Right ventricle myocardium superior (tissue), 1 donor: ENCODE data around the gene GRIK3. TPM values are rescaled to one million over a fixed set of nuclear protein-coding genes. Genes with fewer than 3 reads are reported as not detected.

ENCODE experiments used
- ATAC-seq: fragments of 200-7000 bp; cut with Tn5 transposase; one replicate; pipeline ENCODE4 v1.9.1; 2020; ENCODE audit warnings: mild to moderate bottlenecking; ENCODE audit not compliant: poor library complexity
- DNase-seq: peaks from one replicate; pipeline ENCODE4 v3.0.0-alpha.2; 2020
- intact Hi-C: fragments of 100-400 bp; cut with DNase I; formaldehyde crosslinking; loops from one replicate; pipeline ENCODE4 v1.11.2; 2022
- total RNA-seq: library from RNA; stranded (reverse); fragmentation: NEBNext Ultra II Directional; extraction: Animal tissue kit (Norgen Biotek cat#: 25700); gene quantifications from one replicate; pipeline ENCODE4 v1.2.1, GENCODE V29; 2021
- donor health status: DM: no; HTN: yes; CAD: no; lungs with severe emphysema.

GRIK3 gene
- total RNA-seq, 1 donor from 2014 or later: 0.91 TPM

DNA sequence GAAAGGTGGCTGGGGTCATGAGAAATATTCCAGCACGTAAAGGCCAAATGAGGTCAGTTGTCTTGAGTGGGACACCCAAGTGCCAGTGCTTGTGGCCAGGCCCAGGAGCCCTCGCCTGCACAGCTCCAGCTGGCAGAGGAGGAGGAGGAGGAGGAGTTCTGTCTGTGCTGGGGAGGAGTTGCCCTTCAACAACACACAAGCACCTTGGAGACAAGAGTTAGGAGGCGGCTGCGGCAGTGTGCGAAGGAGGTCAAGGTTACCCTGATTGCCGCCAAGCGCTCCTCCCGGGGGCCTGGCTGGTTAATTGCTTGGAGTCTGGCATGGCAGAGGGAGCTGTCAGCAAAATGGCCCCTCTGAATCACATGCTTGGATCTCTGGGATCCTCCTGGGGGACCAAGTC lies 45.1 kb downstream of the GRIK3 start:
- peak; percentile 67 for ATAC-seq
- intact Hi-C loops: no loop called here
- no peak for DNase-seq

DNA sequence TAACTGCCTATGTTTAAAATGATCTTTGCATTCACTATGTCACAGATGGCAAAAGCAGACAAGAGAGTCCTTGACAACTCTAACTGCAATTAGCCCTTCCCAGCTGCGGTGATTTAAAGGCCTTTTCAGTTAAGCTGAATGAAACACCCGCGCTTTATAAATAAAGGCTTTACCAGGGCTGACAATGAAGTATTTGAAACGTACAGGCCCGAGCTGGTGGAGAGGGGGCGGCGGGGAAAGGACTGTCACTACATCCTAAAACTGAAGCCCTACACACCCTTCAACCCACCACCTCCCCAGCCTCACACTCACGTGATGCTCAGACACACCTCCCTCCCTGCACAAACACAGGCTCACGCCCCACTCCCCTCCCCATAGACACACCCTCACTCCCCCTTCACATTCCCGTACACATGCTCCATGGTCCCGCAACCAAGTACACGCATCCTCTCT lies 45.5 kb downstream of the GRIK3 start:
- intact Hi-C loops: no loop called here
- peak; percentile 14 for ATAC-seq
- no peak for DNase-seq

DNA sequence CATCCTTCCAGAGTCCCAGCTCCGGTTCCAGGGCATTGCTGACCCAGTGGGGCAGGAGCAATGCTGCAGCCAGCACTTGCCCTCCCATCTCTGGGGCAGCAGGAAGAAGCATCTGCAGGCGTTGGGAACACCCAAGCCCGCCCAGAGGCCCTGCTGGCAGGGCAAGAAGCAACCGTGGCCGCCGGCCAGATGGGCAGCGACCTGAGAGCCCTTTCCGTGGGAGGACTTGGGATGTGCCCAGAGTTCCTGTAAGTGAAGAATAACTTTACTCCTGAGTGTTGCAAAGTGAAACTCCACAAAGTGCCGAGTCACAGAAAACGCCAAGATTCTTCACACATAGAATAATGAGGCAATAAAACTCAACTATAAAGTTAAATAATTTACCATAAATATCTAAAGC lies 46.0 kb downstream of the GRIK3 start:
- ATAC-seq (peak; percentile 67), DNase-seq (peak; percentile 58)
- intact Hi-C loops: no loop called here

DNA sequence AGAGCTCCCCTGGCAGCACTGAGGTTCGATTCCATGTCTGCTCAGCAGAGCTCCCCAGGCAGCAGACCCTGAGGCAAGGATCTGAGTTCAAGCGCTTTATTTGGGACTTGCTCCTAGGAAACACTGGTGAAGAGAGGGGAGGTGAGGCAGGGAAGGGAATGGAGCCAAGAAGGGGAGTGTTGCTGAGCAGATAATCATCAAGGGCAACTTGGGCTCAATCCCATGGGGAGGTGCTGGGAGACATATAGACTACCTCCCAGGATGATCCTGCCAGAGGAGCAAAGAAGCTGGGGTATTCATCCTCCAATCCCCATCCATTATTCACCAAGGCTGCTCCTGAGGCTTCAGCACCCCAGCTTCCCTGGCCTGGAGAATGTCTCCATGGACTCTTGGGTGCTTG lies 47.0 kb downstream of the GRIK3 start:
- DNase-seq: no peak
- no peak for ATAC-seq
- intact Hi-C loops: no loop called here

DNA sequence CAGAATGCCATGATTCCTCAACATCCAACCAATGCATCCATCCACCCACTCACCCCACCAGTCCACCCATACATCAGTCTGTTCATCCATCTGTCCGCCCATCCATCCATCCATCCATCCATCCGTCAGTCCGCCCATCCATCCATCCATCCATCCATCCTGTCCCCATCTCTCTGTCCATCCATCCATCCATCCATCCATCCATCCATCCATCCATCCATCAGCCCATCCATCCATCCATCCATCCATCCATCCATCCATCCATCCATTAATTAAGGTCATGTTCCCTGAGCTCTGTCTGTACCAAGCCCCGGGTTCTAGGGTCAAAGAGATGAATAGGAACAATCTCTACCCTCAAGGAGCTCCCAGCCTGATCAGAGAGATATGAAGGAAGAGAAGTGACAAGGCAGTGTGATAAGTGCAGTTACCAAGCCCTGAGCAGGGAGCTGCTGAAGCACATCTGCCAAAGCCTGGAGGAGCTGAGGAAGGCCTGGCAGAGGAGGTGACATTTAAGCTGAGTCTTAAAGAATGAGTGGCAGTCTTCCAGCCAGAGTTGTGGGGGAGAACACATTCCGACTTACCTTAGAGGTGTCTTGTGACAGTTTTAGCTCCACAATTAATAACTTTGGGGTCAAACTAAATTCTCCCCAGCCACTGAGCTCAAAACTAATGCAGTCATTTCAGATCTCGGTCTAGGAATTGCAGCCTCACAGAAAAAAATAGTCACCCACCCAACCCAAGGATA lies 47.9 kb downstream of the GRIK3 start:
- intact Hi-C loops: no loop called here
- DNase-seq: no peak
- no peak for ATAC-seq

- DNase-seq (no peak), ATAC-seq (peak; percentile 47)
- intact Hi-C loops: no loop called here
Observed at GRCh38 chr1:36984675-36985074, 49.6 kb downstream of the GRIK3 start.

DNA sequence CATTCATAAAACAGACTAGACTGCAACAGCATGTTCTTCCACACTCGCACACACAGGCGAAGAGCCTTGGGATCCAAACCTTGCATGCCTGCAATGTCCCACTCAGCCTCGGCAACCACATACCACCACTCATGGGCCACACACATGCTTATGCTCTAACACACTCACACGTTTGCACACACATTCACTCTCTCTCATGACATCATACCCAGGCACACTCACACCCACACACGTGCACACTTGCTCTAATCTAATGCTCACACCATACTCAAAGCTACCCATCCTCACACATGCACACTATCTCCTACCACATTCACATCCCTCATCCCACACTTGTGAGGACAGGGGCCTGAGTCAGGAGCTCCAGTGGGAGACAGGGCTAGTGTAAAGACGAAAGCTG lies 50.3 kb downstream of the GRIK3 start:
- intact Hi-C loops: no loop called here
- no peak for DNase-seq
- ATAC-seq: no peak

DNA sequence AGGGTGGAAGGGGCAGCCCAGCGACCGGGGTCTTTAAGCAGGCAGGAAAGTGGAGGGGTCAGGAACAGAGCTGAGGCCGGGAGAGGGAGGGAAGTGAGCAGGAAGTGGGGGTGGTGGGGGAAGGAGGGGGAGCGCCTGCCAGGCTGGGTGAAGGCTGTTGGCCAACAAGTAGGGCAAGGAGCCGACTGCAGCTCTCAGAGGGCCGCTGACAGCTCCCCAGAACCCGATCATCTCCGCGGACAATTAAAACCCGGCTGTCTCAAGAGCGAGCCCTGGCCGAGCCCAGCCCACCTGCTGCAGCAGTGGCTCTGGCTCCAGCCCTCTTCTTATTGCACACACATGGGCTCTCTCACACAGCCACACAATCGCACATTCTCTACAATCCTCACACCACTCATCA lies 51.6 kb downstream of the GRIK3 start:
- no peak for ATAC-seq
- DNase-seq: no peak
- intact Hi-C loops: no loop called here

DNA sequence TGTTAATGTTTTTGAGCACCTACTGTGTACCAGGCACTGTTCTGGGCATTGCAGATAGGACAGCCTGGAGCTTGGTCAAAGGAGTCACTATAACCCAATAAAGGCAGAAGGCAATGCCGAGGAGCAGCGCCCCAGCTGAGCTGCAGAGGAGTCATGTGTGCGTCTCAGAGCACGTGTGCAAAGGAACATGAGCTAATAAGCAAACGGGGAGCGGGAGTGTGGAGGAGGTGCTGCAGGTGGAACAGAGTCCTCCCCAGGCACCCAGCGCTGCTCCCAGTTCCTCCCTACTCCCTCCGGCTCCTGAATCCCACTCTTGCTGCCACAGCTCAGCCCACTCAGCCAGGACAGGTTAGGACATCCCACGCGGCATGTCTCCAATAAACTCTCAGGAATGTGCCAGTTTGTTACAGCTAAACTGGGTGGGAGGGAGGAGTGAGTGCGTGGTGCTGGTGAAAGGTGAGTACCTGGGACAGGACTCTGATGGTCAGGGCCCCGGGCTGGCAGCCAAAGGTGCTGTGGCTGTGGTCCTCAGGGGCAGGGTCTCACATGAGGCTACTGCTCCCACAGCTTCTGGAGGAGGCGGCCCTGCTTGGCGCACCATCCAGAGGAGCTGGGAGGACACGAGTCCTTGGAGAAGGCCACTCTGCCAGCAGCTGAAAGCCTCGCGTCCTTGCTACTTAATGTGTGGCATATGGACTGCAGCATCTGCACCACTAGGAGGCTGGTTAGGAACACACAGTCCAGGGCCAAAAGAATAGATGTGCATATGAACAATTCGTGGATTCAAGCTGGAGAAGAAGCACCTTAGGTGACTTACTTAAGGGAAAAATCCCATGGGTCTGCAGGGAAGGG lies 52.3 kb downstream of the GRIK3 start:
- intact Hi-C loops: no loop called here
- ATAC-seq (no peak), DNase-seq (no peak)

- ATAC-seq: no peak
- no peak for DNase-seq
- intact Hi-C loops: no loop called here
Observed at GRCh38 chr1:36981126-36981525, 53.2 kb downstream of the GRIK3 start.

DNA sequence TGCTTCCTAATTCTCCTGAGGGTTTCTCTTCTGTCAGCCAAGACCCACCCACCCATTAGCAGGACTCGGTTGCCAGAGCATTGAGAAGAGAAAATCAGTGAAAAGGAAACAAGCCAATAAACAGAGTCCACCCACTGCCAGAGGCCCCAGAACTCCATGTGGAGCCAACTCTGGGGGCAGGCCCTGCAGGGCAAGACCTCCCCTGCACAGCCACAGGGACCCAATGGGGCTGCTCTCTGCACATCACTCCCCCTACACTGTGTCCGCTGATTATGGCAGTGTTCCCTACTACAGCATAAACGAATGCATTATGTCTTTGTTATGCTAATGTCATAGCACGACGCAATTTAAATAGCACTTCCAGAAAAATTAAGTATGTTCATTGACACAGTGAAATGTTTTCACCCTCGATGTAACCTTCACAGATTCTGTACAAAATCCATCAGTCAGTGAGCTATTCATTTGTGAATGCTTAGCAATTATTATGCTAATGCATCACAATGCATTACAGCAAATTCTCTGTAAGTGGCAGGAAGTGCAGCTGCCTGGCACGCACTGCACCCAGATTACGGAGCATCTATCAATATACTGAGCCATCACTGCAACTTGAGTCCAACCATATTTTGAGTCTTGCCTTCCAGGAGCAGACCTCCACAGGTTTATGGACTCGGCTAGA lies 56.4 kb downstream of the GRIK3 start:
- DNase-seq (no peak), ATAC-seq (no peak)
- intact Hi-C loops: no loop called here

DNA sequence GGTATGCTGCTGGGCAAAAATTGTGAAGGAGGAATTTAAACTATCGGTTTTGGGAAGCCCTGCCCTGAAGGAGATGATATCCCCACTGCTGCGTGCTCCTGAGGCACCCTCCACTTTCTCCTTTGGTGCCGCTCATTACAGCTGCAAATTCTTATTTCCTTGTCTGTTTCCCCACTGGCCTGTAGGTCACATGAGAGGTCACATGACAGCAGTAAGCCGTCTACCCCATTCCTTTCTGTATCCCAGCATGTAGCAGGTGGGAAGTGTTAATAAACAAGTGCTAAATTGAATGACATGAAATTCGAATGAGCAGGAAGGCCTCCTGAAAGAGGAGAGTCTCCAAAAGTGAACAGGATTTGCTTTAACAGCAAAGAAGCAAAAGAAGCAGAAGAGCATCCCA lies 58.7 kb downstream of the GRIK3 start:
- no peak for DNase-seq
- intact Hi-C loops: no loop called here
- no peak for ATAC-seq

DNA sequence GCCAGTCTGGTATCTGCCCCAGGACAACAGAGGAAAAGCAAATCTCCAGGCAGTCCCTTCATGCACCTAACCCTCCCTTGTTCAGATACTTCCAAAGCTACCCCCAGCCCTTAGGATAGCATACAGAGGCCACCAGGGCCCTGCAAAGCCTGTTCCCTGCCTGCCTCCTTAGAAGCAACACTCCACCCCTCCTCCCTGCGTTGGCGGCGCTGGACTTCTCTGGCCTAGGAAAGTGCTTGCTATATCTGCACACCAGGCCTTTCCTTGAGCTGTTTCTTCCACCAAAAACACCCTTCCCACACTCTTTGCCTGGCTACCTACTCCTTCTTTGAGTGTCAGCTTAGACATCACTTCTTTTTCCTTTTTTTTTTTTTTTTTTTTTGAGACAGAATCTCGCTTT lies 61.3 kb downstream of the GRIK3 start:
- ATAC-seq (no peak), DNase-seq (peak; percentile 25)
- intact Hi-C loops: no loop called here

DNA sequence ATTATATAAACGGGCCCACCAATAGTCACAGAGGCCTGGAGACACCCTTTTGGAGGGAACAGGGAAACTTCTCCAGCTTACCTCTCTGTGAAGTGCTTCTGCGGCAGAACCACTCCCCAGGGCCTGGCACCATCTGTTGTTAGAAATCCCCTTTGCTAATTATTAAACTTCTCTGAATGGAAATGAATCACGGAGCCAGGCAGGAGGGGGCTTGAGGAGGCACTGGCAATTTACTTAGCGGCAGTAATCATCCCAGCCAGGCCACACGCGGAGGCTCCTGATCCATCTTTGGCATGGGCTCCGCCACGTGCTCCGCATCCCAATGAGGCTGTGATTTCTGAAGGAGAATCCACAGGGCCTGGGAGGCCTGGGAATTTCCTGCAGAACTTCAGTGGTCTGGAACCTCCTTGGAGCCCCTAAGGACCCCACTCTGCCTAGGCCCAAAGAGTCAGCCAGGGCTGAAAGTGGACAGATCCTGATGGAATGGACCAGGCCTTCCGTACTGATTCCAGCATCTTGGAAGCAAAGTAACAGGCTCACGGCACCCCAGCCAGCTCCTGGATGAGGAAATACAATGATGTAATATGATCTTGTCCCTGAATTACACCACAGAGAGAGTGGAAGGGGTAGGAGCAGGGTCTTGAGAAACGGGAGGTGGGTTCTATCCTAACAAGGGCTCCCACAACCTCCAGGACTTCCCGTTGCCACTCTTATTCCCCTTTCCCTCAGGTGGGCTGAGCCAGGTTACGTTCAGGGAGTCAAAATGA lies 62.3 kb downstream of the GRIK3 start:
- peak; percentile 13 for DNase-seq
- ATAC-seq: no peak
- intact Hi-C loops: no loop called here

DNA sequence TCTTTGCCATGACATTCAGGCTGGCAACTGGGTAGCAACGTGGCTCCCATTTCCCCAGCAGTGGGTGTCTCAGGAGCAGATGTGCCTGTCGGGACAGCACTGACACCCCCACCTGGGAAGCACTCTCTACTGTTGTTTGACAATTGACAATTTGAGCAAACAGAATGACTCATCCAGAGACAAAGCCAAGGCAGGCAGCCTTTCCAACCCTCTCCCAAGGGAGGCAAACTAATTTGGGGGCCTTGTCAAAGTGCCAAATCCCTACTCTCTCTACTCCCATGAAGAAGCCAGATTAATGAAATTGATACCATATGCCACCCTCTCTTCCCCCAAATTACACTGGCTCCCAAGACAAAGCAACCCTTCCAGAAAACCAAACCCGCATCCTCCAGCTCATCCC lies 65.6 kb downstream of the GRIK3 start:
- intact Hi-C loops: no loop called here
- no peak for ATAC-seq
- no peak for DNase-seq

- ATAC-seq (no peak), DNase-seq (peak; percentile 34)
- intact Hi-C loops: no loop called here
Observed at GRCh38 chr1:36966242-36966641, 68.1 kb downstream of the GRIK3 start.

- intact Hi-C loops: no loop called here
- ATAC-seq (no peak), DNase-seq (no peak)
Observed at GRCh38 chr1:36965275-36966159, 68.8 kb downstream of the GRIK3 start.

DNA sequence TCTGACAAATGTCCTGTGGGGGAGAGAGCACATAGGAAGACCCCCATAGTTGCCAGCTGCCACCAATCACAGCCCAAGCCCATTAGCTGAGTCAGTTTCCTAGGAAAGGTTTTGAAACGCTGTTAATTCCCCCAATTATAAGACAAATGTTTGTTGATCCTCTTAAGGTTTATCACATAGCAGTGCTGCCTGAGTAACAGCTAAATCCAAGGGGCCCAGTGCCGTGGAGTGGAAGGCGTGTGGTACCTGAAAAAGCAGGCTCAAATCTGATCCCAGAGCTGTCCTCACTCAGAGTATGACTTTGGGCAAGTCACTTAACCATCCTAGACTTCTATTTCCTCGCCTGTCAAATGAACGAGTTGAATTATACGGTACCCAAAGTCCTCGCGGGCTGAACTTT lies 69.5 kb downstream of the GRIK3 start:
- ATAC-seq (no peak), DNase-seq (no peak)
- intact Hi-C loops: no loop called here
